ENCODE measurements around the gene REV1.
"Not testable (repeated sequence)": the region's sequence is repeated elsewhere in the genome, so short reads cannot be mapped to it uniquely, and the experiment has no call there.

Gene REV1

DNA sequence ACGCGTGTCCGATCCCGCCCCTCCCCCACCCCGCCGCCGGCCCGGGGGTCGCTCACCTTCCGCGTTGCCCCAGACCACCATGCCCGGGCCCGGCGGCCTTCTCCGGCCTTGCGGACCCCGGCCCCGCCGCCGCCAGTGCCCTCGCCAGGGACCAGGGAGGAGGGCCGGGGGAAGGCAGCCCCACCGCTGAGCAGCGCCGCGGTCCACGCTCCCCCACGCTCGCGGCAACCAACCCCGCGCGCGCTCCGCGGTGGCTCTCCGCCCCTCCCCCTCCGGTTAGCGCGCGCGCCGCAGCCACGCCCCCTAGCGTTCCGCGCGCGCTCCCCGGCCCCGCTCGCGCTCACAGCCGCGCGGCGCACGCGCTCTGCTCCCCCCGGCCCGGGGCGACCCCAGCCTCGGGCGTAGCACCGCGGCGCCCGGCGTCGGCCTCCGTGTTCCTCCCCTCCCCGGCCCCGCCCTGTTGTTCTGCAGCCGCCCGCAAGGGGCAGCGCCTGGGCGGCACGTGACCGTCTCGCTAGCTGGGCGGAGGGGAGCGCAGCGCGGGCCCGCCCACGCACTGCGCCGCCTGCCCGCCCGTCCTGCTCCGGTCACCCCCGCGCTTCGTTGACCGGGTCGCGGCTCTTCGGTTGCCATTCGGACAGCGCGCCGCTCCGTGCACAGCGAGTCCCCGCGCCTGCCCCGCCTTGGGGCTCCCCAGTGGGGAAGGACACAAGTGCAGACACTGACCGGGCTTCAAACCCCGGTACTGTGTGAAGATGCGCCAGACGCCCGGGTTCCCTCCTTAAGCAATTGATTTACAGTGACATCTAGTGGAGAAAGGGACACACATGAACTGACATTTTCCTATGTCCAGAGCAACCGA, at the start of gene REV1:
Gene REV1, minus strand, starts transcription at position 257 of the 862 bp plus-strand sequence. CDS start 25,042 bp downstream, outside the sequence.
- DNase-seq (ENCODE audit: low read depth, low spot score) = peak; percentile 82

DNA sequence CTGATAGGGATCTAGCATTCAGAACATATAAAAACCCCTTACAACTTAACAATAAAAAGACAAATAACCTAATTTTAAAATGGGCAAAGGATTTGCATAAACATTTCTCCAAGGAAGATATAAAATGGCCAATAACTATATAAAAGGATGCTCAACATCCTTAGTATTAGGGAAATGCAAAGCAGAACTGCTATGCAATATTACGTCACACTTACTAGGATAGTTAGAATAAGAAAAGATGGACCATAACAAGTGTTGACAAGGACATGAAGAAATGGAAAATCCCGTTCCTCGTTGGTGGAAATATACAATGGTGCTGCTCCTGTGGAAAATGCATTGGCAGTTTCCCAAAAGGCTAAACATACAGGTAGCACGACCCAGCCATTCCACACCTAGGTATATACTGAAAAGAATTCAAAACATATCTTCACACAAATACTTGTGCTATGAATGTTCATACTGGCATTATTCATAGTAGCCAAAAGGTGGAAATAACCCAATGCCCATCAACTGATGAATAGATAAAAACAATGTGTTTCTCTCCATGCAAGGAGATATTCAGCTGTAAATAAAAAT, 48.2 kb upstream of the REV1 start:
- DNase-seq (ENCODE audit: low read depth, low spot score) = no peak

- no peak for DNase-seq (ENCODE audit: low read depth, low spot score)
Measured at GRCh38 chr2:99524056-99524455, 34.2 kb upstream of the REV1 start.

- DNase-seq (ENCODE audit: low read depth, low spot score) = no peak
Measured at GRCh38 chr2:99522157-99522556, 32.3 kb upstream of the REV1 start.

DNA sequence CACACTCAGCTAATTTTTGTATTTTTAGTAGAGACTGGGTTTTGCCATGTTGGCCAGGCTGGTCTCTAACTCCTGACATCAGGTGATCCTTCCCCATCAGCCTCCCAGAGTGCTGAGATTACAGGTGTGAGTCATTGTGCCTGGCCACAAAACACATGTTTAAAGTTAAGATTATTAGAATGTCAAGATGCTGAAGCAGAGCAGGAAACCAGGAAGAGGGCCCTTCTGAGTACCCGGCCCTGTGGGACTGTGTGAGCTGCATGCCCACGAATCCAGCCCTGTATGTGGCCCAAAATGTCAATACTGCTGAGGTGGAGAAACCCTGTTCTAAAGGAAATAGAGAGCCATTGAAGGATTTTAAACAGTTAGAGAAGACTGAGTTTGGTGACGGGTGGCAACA, 31.0 kb upstream of the REV1 start:
- DNase-seq (ENCODE audit: low read depth, low spot score) = no peak

- DNase-seq (ENCODE audit: low read depth, low spot score) = no peak
Measured at GRCh38 chr2:99520195-99520594, 30.4 kb upstream of the REV1 start.

DNA sequence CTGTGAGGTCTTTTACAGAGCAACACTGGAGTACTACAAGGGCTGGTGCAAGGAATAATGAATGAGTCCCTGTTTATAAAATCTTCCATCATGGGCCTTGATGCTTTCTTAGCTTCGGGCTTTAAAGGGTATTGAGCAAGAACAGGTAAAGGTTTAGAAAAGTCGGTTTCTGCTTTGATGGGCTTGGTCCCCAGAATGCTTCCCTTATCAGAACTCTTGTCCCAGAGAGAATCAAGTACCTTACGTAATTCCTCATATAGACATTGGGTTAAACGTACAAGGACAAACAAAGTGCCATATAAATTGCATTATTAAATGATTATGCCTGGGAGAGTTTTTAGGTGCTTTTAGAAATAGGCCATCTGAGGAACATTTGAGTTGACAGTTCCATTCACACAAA, 24.5 kb upstream of the REV1 start:
- no peak for DNase-seq (ENCODE audit: low read depth, low spot score)

DNA sequence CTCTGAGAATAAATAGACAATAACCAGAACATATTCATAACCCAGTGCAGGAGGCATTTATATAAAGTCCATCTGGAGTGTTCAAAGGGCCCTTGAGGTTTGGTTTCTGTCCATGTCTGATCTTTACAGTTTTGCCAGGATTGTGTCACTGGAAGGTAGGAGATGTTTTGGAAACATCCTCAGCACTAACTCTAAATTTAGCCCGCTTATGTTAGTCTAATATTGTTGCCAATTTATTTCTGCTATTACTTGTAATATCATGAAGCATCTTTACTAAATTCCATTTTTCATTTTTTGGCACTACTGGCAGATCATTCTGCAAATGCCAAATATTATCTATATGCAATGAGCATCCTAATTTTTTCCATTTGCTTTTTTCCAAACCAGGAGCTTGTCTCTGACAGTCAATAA, 22.4 kb upstream of the REV1 start:
- no peak for DNase-seq (ENCODE audit: low read depth, low spot score)

GRCh38 chr2:99509387-99509786, 19.6 kb upstream of the REV1 start:
- DNase-seq (ENCODE audit: low read depth, low spot score) = no peak

DNA sequence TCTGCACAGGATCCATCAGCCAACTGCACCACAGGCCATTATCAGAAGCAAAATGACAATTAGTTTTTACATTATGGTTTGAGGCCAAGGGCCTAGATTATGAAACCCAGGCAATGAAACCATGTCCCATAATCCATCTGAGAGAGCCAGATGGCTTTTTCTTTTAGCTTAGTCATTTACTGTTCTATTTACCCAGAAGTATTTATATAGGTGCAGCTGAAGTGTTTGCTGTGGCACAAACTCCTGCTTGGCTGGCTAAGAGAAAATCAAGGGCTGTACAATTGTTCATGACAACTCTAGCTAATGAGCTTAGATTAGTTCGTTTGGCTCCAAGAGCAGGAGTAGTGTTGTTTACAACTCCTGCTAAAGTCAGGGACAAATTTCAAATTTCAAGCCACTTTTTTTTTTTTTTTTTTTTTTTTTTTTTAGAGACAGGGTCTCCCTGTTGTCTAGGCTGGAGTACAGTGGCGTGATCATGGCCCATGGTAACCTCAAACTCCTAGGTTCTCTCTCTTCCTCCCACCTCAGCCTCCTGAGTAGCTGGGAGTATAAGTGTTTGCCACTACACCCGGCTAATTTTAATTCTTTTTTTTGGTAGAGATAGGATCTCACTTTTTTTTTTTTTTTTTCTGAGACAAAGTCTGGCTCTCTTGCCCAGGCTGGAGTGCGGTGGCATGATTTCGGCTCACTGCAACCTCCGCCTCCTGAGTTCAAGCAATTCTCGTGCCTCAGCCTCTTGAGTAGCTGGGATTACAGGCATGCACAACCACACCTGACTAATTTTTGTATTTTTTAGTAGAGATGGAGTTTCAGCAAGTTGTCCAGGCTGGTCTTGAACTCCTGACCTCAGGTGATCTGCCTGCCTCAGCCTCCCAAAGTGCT, 18.4 kb upstream of the REV1 start:
- DNase-seq (ENCODE audit: low read depth, low spot score) = no peak

DNA sequence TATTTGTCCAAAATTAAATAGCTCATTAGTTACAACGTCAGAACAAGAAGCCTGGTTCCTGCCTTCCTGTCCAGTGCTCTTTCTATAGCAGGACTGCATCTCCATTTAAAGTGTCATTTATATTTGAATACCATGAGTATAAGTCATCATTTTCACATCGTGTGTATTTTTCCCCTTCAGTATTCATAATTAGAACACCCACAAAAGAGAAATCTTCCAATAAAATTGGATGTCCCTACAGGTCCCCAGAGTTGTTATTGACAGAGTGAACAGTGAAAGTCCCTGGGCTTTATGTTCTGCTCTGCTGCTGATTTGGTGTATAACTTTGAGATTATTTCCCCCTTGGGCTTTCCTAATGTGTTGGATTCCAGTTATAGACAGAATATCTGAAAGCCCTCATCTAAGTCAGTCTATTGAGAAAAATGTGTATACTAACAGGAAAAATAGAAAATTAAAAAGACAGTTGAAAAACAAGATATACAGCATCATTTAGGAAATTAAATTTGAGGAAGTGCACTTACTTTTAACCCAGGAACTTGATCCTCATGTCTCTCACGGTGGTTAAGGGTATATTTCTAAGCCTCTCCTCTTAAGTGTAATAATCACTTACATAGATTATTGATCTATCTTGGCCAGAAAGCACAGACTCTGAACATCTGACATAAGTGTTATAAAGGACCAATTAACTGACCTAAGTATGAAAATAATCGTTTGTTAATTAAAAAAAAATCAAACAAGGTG, 15.2 kb upstream of the REV1 start:
- DNase-seq (ENCODE audit: low read depth, low spot score) = no peak

DNA sequence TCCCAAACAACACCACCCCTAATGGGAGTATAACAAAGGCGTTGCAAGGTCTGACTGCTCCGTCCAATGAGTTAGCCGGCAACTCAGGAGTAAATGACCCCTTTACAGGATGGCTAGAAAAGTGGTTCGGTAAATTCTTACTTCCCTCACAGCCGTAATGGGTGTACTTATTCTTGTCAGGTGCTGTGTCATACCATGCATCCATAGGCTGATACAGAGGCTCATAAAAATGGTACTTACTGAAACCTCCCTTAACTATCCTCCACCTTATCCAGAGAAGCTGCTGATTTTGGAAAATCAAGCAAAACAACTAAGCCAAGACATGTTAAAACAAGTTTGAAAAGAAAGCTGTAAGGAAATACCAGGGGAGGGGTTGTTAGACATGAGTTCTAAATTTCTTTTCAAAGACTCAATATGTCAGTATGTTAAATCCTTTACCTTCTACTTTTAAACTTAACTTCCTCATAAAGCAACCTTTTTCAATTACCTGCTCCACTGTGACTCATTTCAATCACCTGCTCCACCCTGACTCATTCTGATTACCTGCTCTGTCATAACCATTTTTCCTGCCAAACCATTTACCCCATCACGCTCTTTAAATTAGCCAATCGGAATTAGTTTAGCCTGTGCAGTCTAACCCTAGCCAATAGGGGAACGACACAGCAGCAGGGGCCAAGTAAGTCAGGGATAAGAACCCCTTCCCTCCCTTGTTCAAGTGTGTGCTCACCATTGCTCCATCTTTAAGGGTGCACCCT, 14.0 kb upstream of the REV1 start:
- not testable (repeated sequence) for DNase-seq (ENCODE audit: low read depth, low spot score)

- DNase-seq (ENCODE audit: low read depth, low spot score) = no peak
Measured at GRCh38 chr2:99496021-99496420, 6.2 kb upstream of the REV1 start.

DNA sequence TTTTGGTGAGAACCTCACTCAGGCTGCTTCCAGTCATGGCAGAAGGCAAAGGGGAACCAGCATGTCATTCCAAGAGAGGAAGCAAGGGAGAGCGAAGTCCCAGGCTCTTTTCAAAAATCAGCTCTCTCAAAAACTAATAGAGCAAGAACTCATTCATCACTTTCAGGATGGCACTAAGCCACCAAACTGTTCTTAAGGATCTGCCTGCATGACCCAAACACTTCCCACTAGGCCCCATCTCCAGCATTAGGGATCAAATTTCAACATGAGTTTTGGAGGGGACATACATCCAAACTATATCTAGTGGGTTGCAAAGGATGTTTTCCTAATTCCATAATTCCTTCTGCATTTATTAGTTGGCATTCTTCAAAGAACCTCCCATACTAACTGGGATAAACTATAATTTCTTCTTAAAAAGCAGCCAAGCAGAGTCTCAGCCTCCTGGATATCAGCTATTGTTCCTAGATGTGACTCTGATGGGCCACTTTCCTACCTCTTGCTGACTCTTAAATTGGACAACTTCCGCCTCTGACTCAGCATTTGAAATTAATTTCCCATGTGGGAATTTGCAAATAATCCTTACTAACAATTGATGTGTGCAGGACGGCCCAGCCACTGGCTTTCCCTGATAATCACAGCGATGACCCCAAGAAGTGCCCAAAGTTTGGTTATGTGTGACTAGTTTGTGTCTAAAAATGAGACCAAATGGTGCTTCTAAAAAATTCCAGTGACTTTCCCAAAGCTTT, 5.5 kb upstream of the REV1 start:
- DNase-seq (ENCODE audit: low read depth, low spot score) = no peak

DNA sequence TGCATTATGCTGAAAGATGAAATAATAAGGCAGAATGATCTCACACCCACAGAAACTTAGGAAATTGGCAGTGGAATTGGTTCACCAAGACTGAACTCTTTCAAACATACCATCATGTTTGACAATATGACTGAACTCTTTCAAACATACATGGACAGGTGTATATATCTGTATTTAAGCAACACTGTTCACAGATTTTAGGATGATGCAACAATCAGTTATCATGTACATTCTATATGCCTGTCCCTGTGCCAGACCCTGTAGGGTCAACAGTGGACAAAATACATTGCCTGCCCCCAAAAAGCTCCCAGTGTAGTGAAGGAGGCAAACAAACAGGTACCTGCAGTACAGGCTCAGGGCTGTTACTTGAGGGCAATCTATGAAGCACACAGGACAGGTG, 2.9 kb upstream of the REV1 start:
- DNase-seq (ENCODE audit: low read depth, low spot score) = no peak

GRCh38 chr2:99490623-99491461, 1.0 kb upstream of the REV1 start:
- DNase-seq (ENCODE audit: low read depth, low spot score) = no peak

DNA sequence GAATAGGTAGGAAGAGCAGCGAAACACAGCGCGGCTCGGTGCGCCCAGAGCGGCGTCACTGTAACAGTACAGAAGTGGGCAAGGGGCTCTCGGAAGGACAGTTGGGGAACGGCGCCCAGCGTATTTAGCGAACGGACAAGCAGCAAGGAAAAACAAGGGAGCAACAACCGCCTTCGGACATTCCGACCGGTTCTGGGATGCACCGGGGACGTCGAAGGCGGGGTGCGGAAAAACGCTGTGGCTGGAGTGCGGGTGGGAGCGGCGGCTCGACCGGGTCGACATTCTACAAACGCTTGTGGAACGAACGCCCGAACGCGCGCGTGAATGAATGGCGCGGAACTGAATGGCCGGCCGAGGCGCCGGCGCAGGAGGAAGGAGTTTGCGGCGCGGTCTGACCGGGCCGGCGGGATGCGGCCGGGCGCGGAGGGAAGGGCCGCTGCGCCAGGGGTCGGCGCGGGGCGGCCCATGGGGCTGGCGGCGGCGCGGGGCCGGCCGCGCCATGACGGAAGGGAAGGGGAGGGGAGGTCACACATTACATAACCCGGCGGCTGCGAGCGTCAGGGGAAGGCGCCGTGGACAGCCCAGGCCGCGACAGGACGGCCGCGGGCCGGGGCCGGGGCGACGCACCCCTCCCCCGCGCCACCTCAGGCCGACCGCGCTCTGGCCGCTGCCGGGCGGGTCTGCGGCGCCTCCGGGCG, 605 bp downstream of the REV1 start:
- no peak for DNase-seq (ENCODE audit: low read depth, low spot score)

- DNase-seq (ENCODE audit: low read depth, low spot score) = no peak
Measured at GRCh38 chr2:99488539-99489062, 1.2 kb downstream of the REV1 start.

Measured in activated CD4-positive, CD25-positive, alpha-beta regulatory T cell treated with anti-CD3 and anti-CD28 coated beads, Interleukin-2, amount 50 U/mL, for 16 hours (primary cell).